Coronary artery (tissue), 2 donors: ENCODE data around the gene PPDPF.
"Not testable (repeated sequence)": the region's sequence is repeated elsewhere in the genome, so short reads cannot be mapped to it uniquely, and the experiment has no call there.

Source experiments
- DNase-seq: peaks from one replicate; pipeline ENCODE4 v3.0.0-alpha.2; 2017; ENCODE audit warnings: low spot score
- H3K27ac ChIP-seq, 2 donors: fragments of 200-600 bp; sonication (generic); one replicate each; pipeline ENCODE4 v1.5.1; 2016 to 2019
- H3K4me3 ChIP-seq: fragments of 200-600 bp; sonication (generic); 2 replicates; pipeline ENCODE4 v1.5.1; 2016; ENCODE audit warnings: mild to moderate bottlenecking, moderate library complexity
- TF ChIP-seq, protein P1 (sequence below): fragments of 200-600 bp; sonication (generic); IDR thresholded peaks from one replicate; pipeline ENCODE4 v1.5.1; 2019; ENCODE audit warnings: antibody characterized with exemption

The PPDPF gene

DNA sequence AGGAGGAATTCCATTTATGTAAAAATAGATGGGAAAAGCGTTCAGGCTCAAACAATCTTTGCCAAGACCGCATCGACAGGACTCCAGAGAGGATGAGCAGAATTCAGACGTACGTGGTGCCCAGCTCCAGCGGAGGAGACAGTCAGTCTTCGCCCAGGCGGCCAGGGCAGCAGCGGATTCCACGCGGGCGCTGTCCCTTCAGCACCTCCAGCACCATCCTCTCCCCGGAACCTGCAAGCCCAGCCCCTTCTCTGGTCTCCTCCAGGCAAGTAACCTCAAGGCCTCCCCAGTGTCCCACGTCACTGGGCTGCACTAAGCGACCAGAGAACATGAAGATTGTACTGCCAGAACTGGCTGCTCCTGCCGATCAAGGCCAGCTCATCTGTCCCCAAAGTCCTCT is 45.4 kb upstream of the PPDPF start:
- DNase-seq = no peak
- Histone ChIP-seq H3K27ac (no peak overlapping the region), H3K4me3 (no peak overlapping the region)
- TF ChIP-seq, protein P1, sequence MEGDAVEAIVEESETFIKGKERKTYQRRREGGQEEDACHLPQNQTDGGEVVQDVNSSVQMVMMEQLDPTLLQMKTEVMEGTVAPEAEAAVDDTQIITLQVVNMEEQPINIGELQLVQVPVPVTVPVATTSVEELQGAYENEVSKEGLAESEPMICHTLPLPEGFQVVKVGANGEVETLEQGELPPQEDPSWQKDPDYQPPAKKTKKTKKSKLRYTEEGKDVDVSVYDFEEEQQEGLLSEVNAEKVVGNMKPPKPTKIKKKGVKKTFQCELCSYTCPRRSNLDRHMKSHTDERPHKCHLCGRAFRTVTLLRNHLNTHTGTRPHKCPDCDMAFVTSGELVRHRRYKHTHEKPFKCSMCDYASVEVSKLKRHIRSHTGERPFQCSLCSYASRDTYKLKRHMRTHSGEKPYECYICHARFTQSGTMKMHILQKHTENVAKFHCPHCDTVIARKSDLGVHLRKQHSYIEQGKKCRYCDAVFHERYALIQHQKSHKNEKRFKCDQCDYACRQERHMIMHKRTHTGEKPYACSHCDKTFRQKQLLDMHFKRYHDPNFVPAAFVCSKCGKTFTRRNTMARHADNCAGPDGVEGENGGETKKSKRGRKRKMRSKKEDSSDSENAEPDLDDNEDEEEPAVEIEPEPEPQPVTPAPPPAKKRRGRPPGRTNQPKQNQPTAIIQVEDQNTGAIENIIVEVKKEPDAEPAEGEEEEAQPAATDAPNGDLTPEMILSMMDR = no peak

DNA sequence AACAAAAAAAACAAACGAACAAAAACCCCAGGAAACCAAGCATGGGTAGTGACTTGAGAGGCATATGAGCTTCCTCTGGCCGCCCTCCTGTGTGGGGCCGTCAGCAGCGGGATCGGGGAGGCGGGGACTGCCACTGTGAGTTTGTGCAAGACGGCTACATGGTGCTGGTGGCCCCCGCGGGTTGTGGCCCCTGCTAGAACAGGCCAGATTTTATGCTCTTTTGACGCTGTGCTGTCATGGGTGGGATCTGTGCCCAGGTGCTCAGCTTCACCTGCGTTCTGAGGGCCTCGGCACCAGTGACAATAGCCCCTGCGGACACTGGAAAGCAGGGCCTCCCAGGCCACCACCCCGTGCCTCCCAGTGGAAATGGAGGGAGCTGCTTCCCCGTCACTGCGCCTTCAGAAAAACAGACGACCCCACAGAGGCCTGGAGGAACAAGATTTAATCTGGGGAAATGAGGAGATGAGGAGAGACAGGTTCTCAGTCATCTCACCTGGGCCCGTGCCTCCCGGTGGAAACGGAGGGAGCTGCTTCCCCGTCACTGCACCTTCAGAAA is 43.4 kb upstream of the PPDPF start:
- H3K27ac ChIP-seq = no peak overlapping the region
- no peak for DNase-seq
- no peak overlapping the region for H3K4me3 ChIP-seq
- TF ChIP-seq, protein P1 = no peak

DNA sequence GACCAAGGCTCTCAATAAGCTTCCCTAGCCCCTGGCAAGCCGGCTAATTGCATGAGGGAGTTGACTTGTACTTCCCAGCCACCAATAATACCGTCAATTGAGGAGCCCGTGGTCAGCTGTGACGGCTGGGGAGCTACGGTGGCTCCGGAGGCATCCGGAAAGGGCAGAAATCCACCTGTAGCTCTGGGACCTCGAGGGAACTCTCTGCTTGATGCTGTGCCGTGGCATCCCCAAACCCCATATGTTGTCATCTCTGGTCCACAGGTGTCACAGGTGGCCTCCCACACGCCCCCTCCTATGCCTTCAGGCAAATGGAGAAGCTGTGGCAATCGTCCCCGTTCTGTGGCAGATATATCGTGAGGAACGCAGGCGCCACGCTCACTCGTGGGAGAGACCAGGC is 42.6 kb upstream of the PPDPF start:
- Histone ChIP-seq H3K27ac (no peak overlapping the region), H3K4me3 (no peak overlapping the region)
- no peak for DNase-seq
- TF ChIP-seq, protein P1 = no peak

- no peak overlapping the region for H3K4me3 ChIP-seq
- no peak overlapping the region for H3K27ac ChIP-seq
- no peak for DNase-seq
- TF ChIP-seq, protein P1 = no peak
Observed at GRCh38 chr20:63478346-63479302, 41.9 kb upstream of the PPDPF start.

DNA sequence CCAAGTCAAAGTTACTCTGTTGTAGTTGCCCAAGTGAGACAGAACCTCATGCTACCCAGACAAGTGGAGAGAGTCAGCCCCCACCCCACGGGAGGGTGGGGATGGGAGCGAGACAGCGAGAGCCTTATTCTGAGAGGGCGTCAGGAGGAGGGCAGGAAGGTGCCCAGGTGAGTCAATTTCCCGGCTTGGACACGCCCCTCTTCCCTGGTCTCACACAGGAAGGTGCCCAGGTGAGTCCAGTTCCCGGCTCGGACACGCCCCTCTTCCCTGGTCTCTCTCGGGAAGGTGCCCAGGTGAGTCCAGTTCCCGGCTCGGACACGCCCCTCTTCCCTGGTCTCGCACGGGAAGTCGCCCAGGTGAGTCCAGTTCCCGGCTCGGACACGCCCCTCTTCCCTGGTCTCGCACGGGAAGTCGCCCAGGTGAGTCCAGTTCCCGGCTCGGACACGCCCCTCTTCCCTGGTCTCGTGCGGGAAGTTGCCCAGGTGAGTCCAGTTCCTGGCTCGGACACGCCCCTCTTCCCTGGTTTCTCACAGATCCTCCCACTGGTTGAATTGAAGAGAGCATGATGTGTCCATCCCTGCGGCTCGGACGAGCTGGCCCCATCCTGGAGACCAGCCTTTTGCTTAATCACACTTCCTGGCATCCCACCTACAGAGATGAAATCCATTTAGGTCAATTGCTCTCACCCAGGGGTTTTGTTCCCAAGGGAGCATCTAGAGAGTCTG is 40.7 kb upstream of the PPDPF start:
- H3K27ac ChIP-seq, H3K4me3 ChIP-seq, DNase-seq: not testable (repeated sequence)

DNA sequence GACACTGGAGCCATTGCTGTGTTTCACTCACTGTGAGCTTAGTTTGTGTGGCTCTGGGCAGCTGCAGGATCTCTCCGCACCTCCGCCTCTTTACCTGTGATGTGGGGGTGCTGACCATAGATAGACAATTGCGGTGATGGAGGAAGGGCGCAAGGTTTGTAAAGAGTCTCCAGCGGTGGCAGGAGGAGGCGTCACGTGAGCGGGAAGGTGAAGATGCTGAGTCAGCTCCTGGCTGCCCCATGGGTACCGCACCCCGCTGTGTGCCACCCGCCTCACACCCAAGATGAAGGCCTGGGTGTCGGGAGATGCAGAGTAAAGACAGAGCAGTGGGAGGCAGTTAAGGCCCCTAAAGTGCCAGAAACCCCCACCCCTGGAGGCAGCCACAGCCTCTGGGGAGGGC is 39.1 kb upstream of the PPDPF start:
- TF ChIP-seq, protein P1 = no peak
- no peak for DNase-seq
- Histone ChIP-seq H3K4me3 (no peak overlapping the region), H3K27ac (no peak overlapping the region)

DNA sequence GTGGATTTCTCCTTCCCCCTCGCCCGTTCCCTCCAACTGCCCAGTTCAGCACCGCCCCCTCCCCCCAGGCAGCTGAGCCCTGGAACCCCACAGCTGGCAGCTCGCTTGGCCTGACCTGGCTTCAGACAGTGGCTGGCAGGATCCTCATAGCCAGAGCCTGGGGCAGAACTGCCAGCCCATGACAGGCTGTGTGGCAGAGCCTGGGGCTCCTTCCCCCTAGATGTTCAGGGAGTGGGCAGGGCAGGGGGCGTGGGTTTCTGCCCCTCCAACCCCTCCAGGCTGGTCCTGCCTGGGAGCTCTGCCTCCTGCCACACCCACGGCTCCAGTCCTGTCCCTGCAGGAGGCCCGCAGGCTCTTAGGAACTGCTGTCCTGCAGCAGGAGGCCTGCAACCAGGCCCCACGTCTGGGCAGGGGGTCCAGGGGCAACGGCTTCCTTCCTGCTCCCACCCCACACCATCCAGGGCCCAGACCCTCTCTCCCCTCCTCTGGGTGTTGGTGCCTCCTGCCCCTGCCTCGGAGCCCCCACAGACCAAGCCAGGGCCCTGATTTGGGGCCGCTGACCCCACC is 38.5 kb upstream of the PPDPF start:
- H3K27ac ChIP-seq = no peak overlapping the region
- DNase-seq = no peak
- TF ChIP-seq, protein P1 = no peak
- H3K4me3 ChIP-seq = no peak overlapping the region
